Gastroesophageal sphincter (tissue), 3 donors: ENCODE measurements around the gene MTCH2.

Experiments used
- CTCF ChIP-seq, 4 experiments: fragments of 200-600 bp in 2 of 4; fragments of 450-650 bp in 2 of 4; sonication (generic) in 1 of 4; IDR thresholded peaks; one replicate each; pipeline ENCODE4 v1.5.1; 2017 to 2019; ENCODE audit warnings: antibody characterized with exemption in 4 of 4, mild to moderate bottlenecking in 2 of 4, moderate library complexity in 2 of 4
- EP300 ChIP-seq: sonication (generic); formaldehyde crosslinking; IDR thresholded peaks from one replicate; pipeline ENCODE4 v1.6.1; 2017; ENCODE audit warnings: antibody characterized with exemption, mild to moderate bottlenecking

DNA sequence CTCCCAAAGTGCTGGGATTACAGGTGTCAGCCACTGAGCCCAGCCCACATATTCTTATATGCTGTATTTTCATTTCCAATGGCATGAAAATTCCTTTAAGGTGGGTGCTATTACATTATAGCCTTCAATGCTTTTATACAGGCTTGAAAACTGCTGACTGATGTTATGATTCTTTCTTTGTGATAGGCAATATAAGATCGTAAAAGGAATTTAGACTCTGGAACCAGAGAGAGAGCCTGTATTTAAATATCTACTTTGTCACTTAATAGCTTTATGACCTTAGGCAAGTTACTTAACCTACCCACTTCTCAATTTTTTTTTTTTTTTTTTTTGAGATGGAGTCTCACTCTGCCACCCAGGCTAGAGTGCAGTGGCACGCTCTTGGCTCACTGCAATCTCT lies 46.6 kb upstream of the MTCH2 start:
- TF ChIP-seq EP300 (no peak), CTCF (IDR thresholded peaks at IDR 0.05) (no peak)
